MM.1S (cell line): ENCODE measurements around the gene GAST.

ENCODE experiments used
- CTCF ChIP-seq: fragments of 300-600 bp; sonication (generic); IDR thresholded peaks from 2 replicates; pipeline ENCODE4 v1.5.1; 2016; ENCODE audit warnings: antibody characterized with exemption, low read length, mixed read lengths
- EZH2 ChIP-seq: fragments of 300-600 bp; sonication (generic); optimal IDR thresholded peaks from 2 replicates; pipeline ENCODE3; 2017; ENCODE audit warnings: low read depth, mild to moderate bottlenecking, antibody characterized with exemption, low read length, mixed read lengths

GRCh38 chr17:41663451-41664171 lies 48.5 kb upstream of the GAST start:
- no peak for TF ChIP-seq EZH2
- no peak for TF ChIP-seq CTCF
